ENCODE results near the gene KIF1A.

The KIF1A gene

DNA sequence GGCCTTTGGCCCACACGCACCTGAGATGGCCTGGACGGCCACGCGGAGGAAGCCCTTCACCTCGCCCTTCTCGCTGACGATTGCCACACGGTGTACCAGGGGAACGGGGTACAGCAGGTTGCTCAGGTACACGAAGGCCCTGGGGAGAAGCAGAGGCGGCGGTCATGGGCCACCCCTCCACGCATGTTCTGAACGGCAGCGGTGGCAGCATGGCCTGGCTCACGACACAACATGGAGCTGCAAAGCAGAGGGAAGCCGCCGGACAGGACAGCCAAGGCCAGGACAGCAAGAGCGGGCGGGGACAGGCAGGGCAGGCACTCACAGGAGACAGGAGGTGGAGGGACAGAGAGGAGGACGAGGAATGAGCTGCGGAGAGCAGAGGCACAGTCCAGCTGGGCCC, 69.6 kb downstream of the KIF1A start:
- no peaks in the 10 kb centered on the region for H3K4me1 ChIP-seq (ENCODE audit: control insufficient read depth, insufficient read depth, low read length)
- H3K27ac ChIP-seq (ENCODE audit: low read depth, low read length): no peak overlapping the region
- no peak overlapping the region for H3K9ac ChIP-seq (ENCODE audit: low read depth, low read length)
- H3K9me3 ChIP-seq (ENCODE audit: control insufficient read depth, insufficient read depth, low read length): no peaks in the 10 kb centered on the region
- H3K4me3 ChIP-seq (ENCODE audit: low read depth, low read length): no peak overlapping the region
- no peaks in the 10 kb centered on the region for H3K27me3 ChIP-seq (ENCODE audit: control insufficient read depth, insufficient read depth, low read length)
- peaks cover 93% of the 10 kb centered on the region for H3K36me3 ChIP-seq (ENCODE audit: control insufficient read depth, insufficient read depth, low read length)

DNA sequence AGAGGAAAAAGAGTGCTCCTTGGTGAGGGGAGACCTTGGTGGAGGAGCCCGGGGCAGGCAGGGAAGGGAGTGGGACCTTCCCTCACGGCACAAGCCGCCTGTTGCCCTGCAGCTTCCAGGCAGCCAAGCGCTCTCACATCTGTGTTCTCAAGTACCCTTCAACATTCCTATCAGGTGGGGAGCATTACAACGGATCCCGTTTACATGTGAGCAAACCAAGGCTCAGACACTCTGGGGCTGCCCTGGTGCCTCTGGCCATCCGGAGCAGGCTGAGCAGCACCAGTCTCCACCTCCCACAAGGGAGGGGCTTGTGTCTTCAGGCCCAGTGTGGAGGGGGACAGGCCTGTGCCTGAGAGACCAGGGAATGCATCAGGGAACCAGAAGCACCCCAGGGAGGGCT, 70.5 kb downstream of the KIF1A start:
- H3K27me3 ChIP-seq (ENCODE audit: control insufficient read depth, insufficient read depth, low read length): no peaks in the 10 kb centered on the region
- no peak overlapping the region for H3K4me3 ChIP-seq (ENCODE audit: low read depth, low read length)
- H3K9me3 ChIP-seq (ENCODE audit: control insufficient read depth, insufficient read depth, low read length): no peaks in the 10 kb centered on the region
- no peak overlapping the region for H3K27ac ChIP-seq (ENCODE audit: low read depth, low read length)
- no peak overlapping the region for H3K9ac ChIP-seq (ENCODE audit: low read depth, low read length)
- peaks cover 93% of the 10 kb centered on the region for H3K36me3 ChIP-seq (ENCODE audit: control insufficient read depth, insufficient read depth, low read length)
- no peaks in the 10 kb centered on the region for H3K4me1 ChIP-seq (ENCODE audit: control insufficient read depth, insufficient read depth, low read length)

DNA sequence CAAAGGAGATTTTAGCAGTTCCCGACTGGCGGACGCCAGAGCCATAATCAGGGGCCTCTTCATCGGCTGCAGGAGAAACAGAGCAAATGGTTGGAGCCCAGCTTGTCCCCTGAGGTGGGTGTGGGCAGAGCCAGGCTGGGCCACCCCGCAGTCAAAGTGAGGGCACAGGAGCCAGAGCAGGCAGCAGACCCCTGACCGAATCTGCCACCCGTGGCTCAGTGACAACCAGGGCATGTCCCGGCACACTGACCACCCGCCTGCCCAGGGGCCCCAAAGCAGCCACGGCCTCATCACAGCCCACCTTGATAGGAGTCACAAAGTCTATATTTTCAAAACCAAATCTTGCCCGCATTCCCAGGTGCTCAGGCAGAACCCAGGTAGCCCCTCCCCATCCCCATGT, 72.8 kb downstream of the KIF1A start:
- Histone ChIP-seq H3K27me3 (ENCODE audit: control insufficient read depth, insufficient read depth, low read length) (no peaks in the 10 kb centered on the region), H3K27ac (ENCODE audit: low read depth, low read length) (no peak overlapping the region), H3K9me3 (ENCODE audit: control insufficient read depth, insufficient read depth, low read length) (no peaks in the 10 kb centered on the region), H3K36me3 (ENCODE audit: control insufficient read depth, insufficient read depth, low read length) (peaks cover 97% of the 10 kb centered on the region), H3K4me1 (ENCODE audit: control insufficient read depth, insufficient read depth, low read length) (no peaks in the 10 kb centered on the region), H3K9ac (ENCODE audit: low read depth, low read length) (no peak overlapping the region), H3K4me3 (ENCODE audit: low read depth, low read length) (no peak overlapping the region)

DNA sequence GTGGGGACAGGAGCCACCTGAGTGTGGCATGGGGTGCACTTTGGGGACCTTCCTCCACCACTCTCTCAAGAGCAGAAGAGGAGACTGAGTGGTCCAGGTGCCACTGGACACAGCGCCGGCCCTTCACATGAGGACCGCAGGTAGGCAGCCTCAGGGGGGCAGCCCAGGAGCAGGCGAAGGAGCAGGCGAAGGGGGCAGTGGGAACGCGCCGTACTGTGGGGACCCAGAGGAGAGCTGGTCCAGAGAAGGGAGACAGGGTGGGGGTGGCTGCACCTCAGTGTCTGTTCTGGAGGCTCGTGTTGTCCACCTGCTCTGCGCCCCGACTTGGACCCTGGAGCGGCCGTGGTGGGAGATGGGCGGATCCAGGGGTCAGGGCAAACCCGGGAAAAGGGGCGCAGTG, 73.3 kb downstream of the KIF1A start:
- H3K9me3 ChIP-seq (ENCODE audit: control insufficient read depth, insufficient read depth, low read length): no peaks in the 10 kb centered on the region
- H3K4me1 ChIP-seq (ENCODE audit: control insufficient read depth, insufficient read depth, low read length): no peaks in the 10 kb centered on the region
- no peaks in the 10 kb centered on the region for H3K27me3 ChIP-seq (ENCODE audit: control insufficient read depth, insufficient read depth, low read length)
- peaks cover 97% of the 10 kb centered on the region for H3K36me3 ChIP-seq (ENCODE audit: control insufficient read depth, insufficient read depth, low read length)
- H3K9ac ChIP-seq (ENCODE audit: low read depth, low read length): no peak overlapping the region
- no peak overlapping the region for H3K4me3 ChIP-seq (ENCODE audit: low read depth, low read length)
- H3K27ac ChIP-seq (ENCODE audit: low read depth, low read length): no peak overlapping the region

DNA sequence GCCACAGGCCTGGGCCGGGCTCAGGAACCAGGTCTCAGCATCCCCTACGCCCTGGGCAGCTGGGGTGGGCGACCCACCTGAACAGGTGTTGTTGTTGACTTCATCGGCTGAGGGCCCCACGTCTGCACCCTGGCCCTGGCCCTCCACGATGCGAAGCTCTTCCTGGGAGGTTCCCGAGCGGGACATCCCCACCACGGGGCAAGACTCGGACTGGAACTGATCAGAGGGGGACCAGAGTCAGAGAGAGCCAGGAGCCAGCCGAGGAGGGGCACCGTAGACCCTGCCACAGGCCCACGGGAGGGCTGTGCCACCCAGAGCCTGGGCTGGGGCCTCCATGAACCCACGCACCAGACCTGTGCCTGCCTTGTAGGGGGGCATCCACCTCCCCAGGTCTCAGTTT, 74.1 kb downstream of the KIF1A start:
- no peak overlapping the region for H3K4me3 ChIP-seq (ENCODE audit: low read depth, low read length)
- no peaks in the 10 kb centered on the region for H3K27me3 ChIP-seq (ENCODE audit: control insufficient read depth, insufficient read depth, low read length)
- H3K9ac ChIP-seq (ENCODE audit: low read depth, low read length): no peak overlapping the region
- no peaks in the 10 kb centered on the region for H3K9me3 ChIP-seq (ENCODE audit: control insufficient read depth, insufficient read depth, low read length)
- no peaks in the 10 kb centered on the region for H3K4me1 ChIP-seq (ENCODE audit: control insufficient read depth, insufficient read depth, low read length)
- H3K27ac ChIP-seq (ENCODE audit: low read depth, low read length): no peak overlapping the region
- peaks cover 98% of the 10 kb centered on the region for H3K36me3 ChIP-seq (ENCODE audit: control insufficient read depth, insufficient read depth, low read length)

DNA sequence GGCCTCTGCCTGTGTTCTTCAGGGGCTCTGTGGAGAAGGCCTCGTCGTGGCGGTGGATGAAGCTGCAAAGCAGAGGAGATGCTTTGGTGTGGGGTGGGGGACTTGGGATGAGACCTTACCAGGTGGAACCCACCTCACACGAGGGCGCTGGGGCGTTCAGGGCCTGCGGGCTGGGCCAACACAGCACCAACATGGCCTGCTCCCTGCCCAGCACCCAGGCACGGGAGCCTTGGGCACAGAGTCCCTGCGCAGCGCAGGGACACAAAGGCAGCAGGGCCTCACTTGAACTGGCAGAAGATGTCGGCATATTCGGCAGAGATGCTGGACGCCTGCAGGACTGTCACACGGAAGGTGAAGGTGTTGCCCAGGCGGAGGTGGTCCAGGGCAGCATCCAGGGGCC, 74.6 kb downstream of the KIF1A start:
- Histone ChIP-seq H3K27me3 (ENCODE audit: control insufficient read depth, insufficient read depth, low read length) (no peaks in the 10 kb centered on the region), H3K9ac (ENCODE audit: low read depth, low read length) (no peak overlapping the region), H3K9me3 (ENCODE audit: control insufficient read depth, insufficient read depth, low read length) (no peaks in the 10 kb centered on the region), H3K27ac (ENCODE audit: low read depth, low read length) (no peak overlapping the region), H3K36me3 (ENCODE audit: control insufficient read depth, insufficient read depth, low read length) (peaks cover 98% of the 10 kb centered on the region), H3K4me3 (ENCODE audit: low read depth, low read length) (no peak overlapping the region), H3K4me1 (ENCODE audit: control insufficient read depth, insufficient read depth, low read length) (no peaks in the 10 kb centered on the region)

DNA sequence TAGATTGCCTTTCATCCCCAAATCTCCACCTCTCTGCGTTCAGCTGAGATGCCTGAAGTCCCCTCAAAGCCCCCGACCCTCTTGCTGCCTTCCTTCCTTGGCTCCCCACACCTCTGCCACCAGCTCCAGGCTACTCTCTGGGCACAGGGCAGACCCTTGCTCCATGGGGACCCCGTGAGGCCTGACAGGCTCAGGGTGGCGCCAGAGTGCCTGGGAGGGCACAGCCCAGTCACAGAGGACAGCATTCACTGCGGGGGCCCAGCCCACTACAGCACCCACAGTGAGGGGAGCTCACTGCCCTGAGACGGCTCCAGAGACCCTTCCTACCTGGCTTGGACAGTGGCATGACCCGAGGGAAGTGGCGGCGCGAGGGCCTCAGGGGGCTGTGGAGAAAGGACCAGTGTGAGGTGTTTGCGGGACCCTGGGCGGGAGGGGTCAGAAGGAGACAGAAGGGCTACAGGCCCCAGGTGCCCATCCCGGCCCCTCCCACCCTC, 77.4 kb downstream of the KIF1A start:
- Histone ChIP-seq H3K27ac (ENCODE audit: low read depth, low read length) (no peak overlapping the region), H3K9me3 (ENCODE audit: control insufficient read depth, insufficient read depth, low read length) (no peaks in the 10 kb centered on the region), H3K27me3 (ENCODE audit: control insufficient read depth, insufficient read depth, low read length) (no peaks in the 10 kb centered on the region), H3K9ac (ENCODE audit: low read depth, low read length) (no peak overlapping the region), H3K36me3 (ENCODE audit: control insufficient read depth, insufficient read depth, low read length) (peaks cover 99% of the 10 kb centered on the region), H3K4me1 (ENCODE audit: control insufficient read depth, insufficient read depth, low read length) (no peaks in the 10 kb centered on the region), H3K4me3 (ENCODE audit: low read depth, low read length) (no peak overlapping the region)

DNA sequence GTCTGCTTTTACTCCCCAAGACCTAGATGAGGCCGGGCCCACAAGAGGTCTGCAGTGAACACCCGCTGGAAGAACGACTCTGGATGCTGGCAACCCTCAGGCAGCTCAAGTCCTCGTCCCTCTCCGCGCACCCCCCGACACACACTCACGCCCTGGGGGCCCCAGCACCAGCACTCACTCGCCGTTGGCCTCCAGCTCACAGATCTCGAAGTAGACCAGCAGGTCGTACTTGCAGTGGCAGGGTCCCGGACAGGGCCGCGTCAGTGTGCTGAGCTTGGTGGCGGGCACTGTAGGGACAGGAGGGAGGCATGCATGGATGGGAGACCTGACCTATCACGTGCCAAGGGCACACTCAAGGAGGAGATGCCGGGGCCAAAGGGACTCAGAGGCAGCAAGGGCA, 78.9 kb downstream of the KIF1A start:
- Histone ChIP-seq H3K27ac (ENCODE audit: low read depth, low read length) (no peak overlapping the region), H3K9ac (ENCODE audit: low read depth, low read length) (no peak overlapping the region), H3K36me3 (ENCODE audit: control insufficient read depth, insufficient read depth, low read length) (peaks cover 98% of the 10 kb centered on the region), H3K9me3 (ENCODE audit: control insufficient read depth, insufficient read depth, low read length) (no peaks in the 10 kb centered on the region), H3K4me1 (ENCODE audit: control insufficient read depth, insufficient read depth, low read length) (no peaks in the 10 kb centered on the region), H3K27me3 (ENCODE audit: control insufficient read depth, insufficient read depth, low read length) (no peaks in the 10 kb centered on the region), H3K4me3 (ENCODE audit: low read depth, low read length) (no peak overlapping the region)

DNA sequence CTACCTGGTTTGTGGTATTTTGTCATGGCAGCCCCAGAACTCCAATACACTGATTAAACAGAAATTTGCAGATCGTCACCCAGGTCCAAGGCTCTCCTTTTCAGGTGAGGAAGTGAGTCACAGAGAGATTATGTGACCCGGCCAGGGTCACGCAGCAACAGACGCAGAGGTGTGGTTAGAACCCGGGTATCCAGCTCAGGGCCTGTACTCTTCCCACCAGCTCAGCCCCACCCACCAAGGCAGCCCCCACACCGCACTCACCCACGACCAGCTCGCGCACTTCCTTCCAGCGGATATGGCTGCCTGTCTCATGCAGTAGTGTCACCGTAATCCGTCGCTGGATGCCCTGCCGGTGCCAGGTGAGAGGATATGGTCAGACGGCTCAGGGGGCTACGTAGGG, 80.2 kb downstream of the KIF1A start:
- no peak overlapping the region for H3K9ac ChIP-seq (ENCODE audit: low read depth, low read length)
- no peaks in the 10 kb centered on the region for H3K27me3 ChIP-seq (ENCODE audit: control insufficient read depth, insufficient read depth, low read length)
- peaks cover 96% of the 10 kb centered on the region for H3K36me3 ChIP-seq (ENCODE audit: control insufficient read depth, insufficient read depth, low read length)
- no peak overlapping the region for H3K4me3 ChIP-seq (ENCODE audit: low read depth, low read length)
- no peak overlapping the region for H3K27ac ChIP-seq (ENCODE audit: low read depth, low read length)
- H3K9me3 ChIP-seq (ENCODE audit: control insufficient read depth, insufficient read depth, low read length): no peaks in the 10 kb centered on the region
- no peaks in the 10 kb centered on the region for H3K4me1 ChIP-seq (ENCODE audit: control insufficient read depth, insufficient read depth, low read length)

DNA sequence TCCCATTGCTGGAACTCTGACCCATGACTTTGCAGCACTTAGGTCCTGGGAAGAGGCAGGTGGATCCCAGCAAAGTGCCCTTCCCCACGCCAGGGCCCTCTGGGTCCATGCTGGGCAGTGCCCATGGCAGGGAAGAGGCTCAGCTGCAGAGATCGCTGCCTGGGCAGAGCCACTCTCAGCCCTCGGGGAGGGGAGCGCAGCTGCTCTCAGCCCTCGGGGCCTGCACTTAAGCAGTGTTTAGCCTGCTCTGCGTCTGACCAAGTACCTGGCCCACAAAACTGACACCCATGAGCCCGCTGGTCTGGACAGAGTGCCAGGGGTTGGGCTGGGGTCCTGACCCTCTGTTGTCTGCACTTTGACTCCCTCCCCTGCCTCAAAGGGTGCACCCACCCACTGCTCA, 82.1 kb downstream of the KIF1A start:
- peaks cover 97% of the 10 kb centered on the region for H3K36me3 ChIP-seq (ENCODE audit: control insufficient read depth, insufficient read depth, low read length)
- H3K27me3 ChIP-seq (ENCODE audit: control insufficient read depth, insufficient read depth, low read length): no peaks in the 10 kb centered on the region
- H3K4me1 ChIP-seq (ENCODE audit: control insufficient read depth, insufficient read depth, low read length): no peaks in the 10 kb centered on the region
- H3K4me3 ChIP-seq (ENCODE audit: low read depth, low read length): no peak overlapping the region
- H3K27ac ChIP-seq (ENCODE audit: low read depth, low read length): no peak overlapping the region
- H3K9me3 ChIP-seq (ENCODE audit: control insufficient read depth, insufficient read depth, low read length): no peaks in the 10 kb centered on the region
- no peak overlapping the region for H3K9ac ChIP-seq (ENCODE audit: low read depth, low read length)

DNA sequence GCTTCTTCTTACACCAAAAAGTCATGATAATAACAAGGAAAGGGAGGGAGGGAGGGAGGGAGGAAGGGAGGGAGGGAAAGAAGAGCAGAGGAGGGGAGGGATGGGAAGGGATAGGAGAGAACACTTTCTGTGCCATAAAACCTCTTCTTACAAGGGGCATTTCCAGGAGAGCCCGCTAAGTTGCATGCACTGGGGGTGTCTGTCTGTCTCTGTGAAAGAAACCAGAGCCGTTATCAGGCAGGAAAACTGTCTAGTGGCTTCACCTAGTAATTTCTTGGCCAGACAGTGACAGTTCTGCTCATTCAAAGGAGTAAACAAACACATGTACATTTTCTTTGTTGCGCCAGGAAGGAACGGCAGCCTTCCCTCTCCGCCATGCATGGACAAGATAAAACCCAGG, 82.5 kb downstream of the KIF1A start:
- Histone ChIP-seq H3K27me3 (ENCODE audit: control insufficient read depth, insufficient read depth, low read length) (no peaks in the 10 kb centered on the region), H3K27ac (ENCODE audit: low read depth, low read length) (no peak overlapping the region), H3K9ac (ENCODE audit: low read depth, low read length) (no peak overlapping the region), H3K9me3 (ENCODE audit: control insufficient read depth, insufficient read depth, low read length) (no peaks in the 10 kb centered on the region), H3K4me3 (ENCODE audit: low read depth, low read length) (no peak overlapping the region), H3K4me1 (ENCODE audit: control insufficient read depth, insufficient read depth, low read length) (no peaks in the 10 kb centered on the region), H3K36me3 (ENCODE audit: control insufficient read depth, insufficient read depth, low read length) (peaks cover 94% of the 10 kb centered on the region)

Measured in HUES48 (cell line).